PC-3 (cell line): ENCODE results near the gene IKZF1. TPM values are rescaled to one million over a fixed set of nuclear protein-coding genes. Genes with fewer than 3 reads are reported as not detected.

ENCODE experiments used
- ATAC-seq: fragments of 200-7000 bp; cut with Tn5 transposase; 2 replicates; pipeline ENCODE4 v1.9.1; 2020; ENCODE audit warnings: mild to moderate bottlenecking, moderate library complexity
- BruUV-seq: library from RNA; stranded (reverse); fragments of 400-500 nt; replicated peaks from 2 replicates; lab custom pipeline; 2021; lab: Mats Ljungman, UMichigan
- CTCF ChIA-PET: fragments of 300-600 bp; sonication (Branson Sonifier 250); formaldehyde crosslinking; loops from one replicate; lab custom pipeline; 2022; ENCODE audit warnings: antibody characterized with exemption; lab: Charles Lee
- POLR2A ChIA-PET: fragments of 300-600 bp; sonication (Branson Sonifier 250); formaldehyde crosslinking; loops from one replicate; lab custom pipeline; 2022; ENCODE audit warnings: antibody characterized with exemption; ENCODE audit not compliant: unreplicated experiment; lab: Charles Lee
- DNase-seq: peaks from one replicate; pipeline ENCODE4 v3.0.0-alpha.2; 2015
- H2AFZ ChIP-seq: fragments of 300-600 bp; sonication (generic); 2 replicates; pipeline ENCODE4 v1.6.0; 2016; ENCODE audit warnings: antibody characterized with exemption, low read length
- H3F3A ChIP-seq: fragments of 300-600 bp; sonication (generic); one replicate; pipeline ENCODE4 v1.6.0; 2017; ENCODE audit warnings: antibody characterized with exemption, low read length, control low read depth, mild to moderate bottlenecking; ENCODE audit not compliant: unreplicated experiment
- H3K27ac ChIP-seq: fragments of 300-600 bp; sonication (generic); 2 replicates; pipeline ENCODE4 v1.5.1; 2016; ENCODE audit warnings: mild to moderate bottlenecking, low read length
- H3K27me3 ChIP-seq: fragments of 300-600 bp; sonication (generic); 2 replicates; pipeline ENCODE4 v1.6.1; 2016; ENCODE audit warnings: low read length, mixed read lengths
- H3K36me3 ChIP-seq: fragments of 300-600 bp; sonication (generic); 2 replicates; pipeline ENCODE4 v1.6.1; 2016; ENCODE audit warnings: low read depth, mixed run types, low read length, mixed read lengths
- H3K4me1 ChIP-seq: fragments of 300-600 bp; sonication (generic); 2 replicates; pipeline ENCODE4 v1.5.1; 2016; ENCODE audit warnings: low read length; ENCODE audit not compliant: insufficient read depth
- H3K4me2 ChIP-seq: fragments of 300-600 bp; sonication (generic); 2 replicates; pipeline ENCODE4 v1.6.0; 2016; ENCODE audit warnings: low read length
- H3K4me3 ChIP-seq: fragments of 300-600 bp; sonication (generic); 2 replicates; pipeline ENCODE4 v1.5.1; 2016; ENCODE audit warnings: mild to moderate bottlenecking, low read length, mixed read lengths
- H3K79me2 ChIP-seq: fragments of 300-600 bp; sonication (generic); 2 replicates; pipeline ENCODE4 v1.6.1; 2017; ENCODE audit warnings: low read length, mixed read lengths
- H3K9ac ChIP-seq: fragments of 300-600 bp; sonication (generic); 2 replicates; pipeline ENCODE4 v1.6.0; 2016; ENCODE audit warnings: mild to moderate bottlenecking, low read length
- H3K9me2 ChIP-seq: fragments of 300-600 bp; sonication (generic); replicated peaks from 2 replicates; pipeline ENCODE4 v1.6.1; 2016; ENCODE audit warnings: mixed run types, low read length, mixed read lengths
- H3K9me3 ChIP-seq: fragments of 300-600 bp; sonication (generic); 2 replicates; pipeline ENCODE4 v1.6.1; 2016; ENCODE audit warnings: low read length, mixed read lengths
- H4K20me1 ChIP-seq: fragments of 300-600 bp; sonication (generic); 2 replicates; pipeline ENCODE4 v1.6.1; 2016; ENCODE audit warnings: low read length, mixed read lengths
- EZH2 ChIP-seq: fragments of 300-600 bp; sonication (generic); IDR thresholded peaks from one replicate; pipeline ENCODE4 v1.6.1; 2017; ENCODE audit warnings: antibody characterized with exemption, mild to moderate bottlenecking, low read length; ENCODE audit not compliant: unreplicated experiment
- EZH2phosphoT487 ChIP-seq: fragments of 300-600 bp; sonication (generic); IDR thresholded peaks from 2 replicates; pipeline ENCODE4 v1.6.1; 2018; ENCODE audit warnings: mild to moderate bottlenecking, antibody characterized with exemption, low read length, borderline replicate concordance
- intact Hi-C: fragments of 100-400 bp; cut with micrococcal nuclease; formaldehyde crosslinking; loops from 2 replicates; pipeline ENCODE4 v1.9.0; 2023
- total RNA-seq: library from RNA; depleted of rRNA; stranded (reverse); fragments of >200 nt; gene quantifications from 2 replicates; pipeline ENCODE4 v1.2.3, GENCODE V29; 2014
- TF ChIP-seq, protein P1 (sequence below): fragments of 300-600 bp; sonication (generic); conservative IDR thresholded peaks from 2 replicates; pipeline ENCODE4 v1.5.1; 2017; ENCODE audit warnings: antibody characterized with exemption, low read depth, mild to moderate bottlenecking, low read length

Gene IKZF1
- total RNA-seq, 1 experiment from 2014 or later, result not detected

GRCh38 chr7:50303335-50304128, 984 bp upstream of the IKZF1 start:
- BruUV-seq, result no TSS peak
- no peaks in the 10 kb centered on the region for H3F3A ChIP-seq
- DNase-seq (no peak), ATAC-seq (no peak)
- ChIA-PET POLR2A (no interaction called here), CTCF (no interaction called here)
- no peak overlapping the region for H3K9ac ChIP-seq
- H3K79me2 ChIP-seq, result no peaks in the 10 kb centered on the region
- peaks cover 62% of the 10 kb centered on the region for H3K27me3 ChIP-seq
- H3K9me2 ChIP-seq, result no peaks in the 10 kb centered on the region
- H3K36me3 ChIP-seq, result no peaks in the 10 kb centered on the region
- H3K4me2 ChIP-seq, result no peak overlapping the region
- no peak overlapping the region for H2AFZ ChIP-seq
- no peak for TF ChIP-seq EZH2
- TF ChIP-seq, protein P1, sequence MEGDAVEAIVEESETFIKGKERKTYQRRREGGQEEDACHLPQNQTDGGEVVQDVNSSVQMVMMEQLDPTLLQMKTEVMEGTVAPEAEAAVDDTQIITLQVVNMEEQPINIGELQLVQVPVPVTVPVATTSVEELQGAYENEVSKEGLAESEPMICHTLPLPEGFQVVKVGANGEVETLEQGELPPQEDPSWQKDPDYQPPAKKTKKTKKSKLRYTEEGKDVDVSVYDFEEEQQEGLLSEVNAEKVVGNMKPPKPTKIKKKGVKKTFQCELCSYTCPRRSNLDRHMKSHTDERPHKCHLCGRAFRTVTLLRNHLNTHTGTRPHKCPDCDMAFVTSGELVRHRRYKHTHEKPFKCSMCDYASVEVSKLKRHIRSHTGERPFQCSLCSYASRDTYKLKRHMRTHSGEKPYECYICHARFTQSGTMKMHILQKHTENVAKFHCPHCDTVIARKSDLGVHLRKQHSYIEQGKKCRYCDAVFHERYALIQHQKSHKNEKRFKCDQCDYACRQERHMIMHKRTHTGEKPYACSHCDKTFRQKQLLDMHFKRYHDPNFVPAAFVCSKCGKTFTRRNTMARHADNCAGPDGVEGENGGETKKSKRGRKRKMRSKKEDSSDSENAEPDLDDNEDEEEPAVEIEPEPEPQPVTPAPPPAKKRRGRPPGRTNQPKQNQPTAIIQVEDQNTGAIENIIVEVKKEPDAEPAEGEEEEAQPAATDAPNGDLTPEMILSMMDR, result no peak
- no peak for TF ChIP-seq EZH2phosphoT487
- no peaks in the 10 kb centered on the region for H3K4me1 ChIP-seq
- H3K9me3 ChIP-seq, result no peaks in the 10 kb centered on the region
- no peak overlapping the region for H3K27ac ChIP-seq
- no peaks in the 10 kb centered on the region for H4K20me1 ChIP-seq
- intact Hi-C loops, result no loop called here
- no peak overlapping the region for H3K4me3 ChIP-seq

- DNase-seq, result no peak
Observed at GRCh38 chr7:50304911-50305582, 531 bp downstream of the IKZF1 start.

More at GRCh38 chr7:50304911-50305582, 531 bp downstream of the IKZF1 start:
- Histone ChIP-seq H3K27ac (no peak overlapping the region), H3K36me3 (no peaks in the 10 kb centered on the region), H2AFZ (no peak overlapping the region), H3K4me3 (no peak overlapping the region), H3K4me1 (no peaks in the 10 kb centered on the region), H3K79me2 (no peaks in the 10 kb centered on the region), H3K9me2 (no peaks in the 10 kb centered on the region), H3K9ac (no peak overlapping the region), H3F3A (no peaks in the 10 kb centered on the region), H3K9me3 (no peaks in the 10 kb centered on the region), H4K20me1 (no peaks in the 10 kb centered on the region), H3K27me3 (peaks cover 64% of the 10 kb centered on the region), H3K4me2 (no peak overlapping the region)
- BruUV-seq, result no TSS peak
- ATAC-seq, result no peak
- intact Hi-C loops, result no loop called here
- POLR2A ChIA-PET, result no interaction called here
- no peak for TF ChIP-seq EZH2phosphoT487
- TF ChIP-seq EZH2, result no peak
- TF ChIP-seq, protein P1, result no peak
- CTCF ChIA-PET, result no interaction called here
